Measurements from ENCODE around the gene NAA30. TPM values are rescaled to one million over a fixed set of nuclear protein-coding genes. Genes with fewer than 3 reads are reported as not detected.

NAA30 gene
- total and polyA plus RNA-seq, 2 donors (not counting 1 experiment from before 2014, with no cell fraction given): 2.8 to 13.3 TPM

- Histone ChIP-seq H3K36me3 (replicated peaks in 1 of 2; ENCODE audit: control extremely low read depth in 1 of 2, control insufficient read depth in 1 of 2, extremely low read depth in 1 of 2, insufficient read depth in 2 of 2, low read length in 1 of 2) (peaks cover 0 to 11% of the 10 kb centered on the region in 2 experiments), H2AFZ (ENCODE audit: insufficient read depth, low read depth, low read length, poor library complexity, severe bottlenecking) (no peak overlapping the region), H3K4me3 (ENCODE audit: control extremely low read depth in 1 of 5, extremely low read depth in 1 of 5, insufficient read depth in 1 of 5, low read depth in 2 of 5, low read length in 4 of 5) (no peak overlapping the region), H4K20me1 (ENCODE audit: control insufficient read depth, insufficient read depth, low read length, poor library complexity, severe bottlenecking) (peaks cover 11% of the 10 kb centered on the region), H3K4me1 (ENCODE audit: control insufficient read depth in 2 of 2, insufficient read depth in 2 of 2, low read length in 2 of 2) (no peaks in the 10 kb centered on the region), H3K79me2 (ENCODE audit: control insufficient read depth, insufficient read depth, low read length) (no peaks in the 10 kb centered on the region), H3K4me2 (replicated peaks; ENCODE audit: low read depth, low read length, poor library complexity, severe bottlenecking) (no peak overlapping the region), H3K27me3 (replicated peaks in 1 of 4; ENCODE audit: control extremely low read depth in 1 of 4, control insufficient read depth in 3 of 4, insufficient read depth in 4 of 4, low read length in 3 of 4) (no peaks in the 10 kb centered on the region), H3K9ac (ENCODE audit: low read length) (no peak overlapping the region), H3K9me3 (ENCODE audit: control extremely low read depth in 1 of 3, control insufficient read depth in 2 of 3, insufficient read depth in 1 of 3, low read length in 2 of 3) (no peaks in the 10 kb centered on the region), H3K27ac (ENCODE audit: low read length in 2 of 2) (no peak overlapping the region)
- H3K27me3 Mint-ChIP-seq: no peaks in the 10 kb centered on the region
- TF ChIP-seq EZH2 (IDR thresholded peaks at IDR 0.05; ENCODE audit: borderline replicate concordance, insufficient read depth, low read depth, low read length, poor library complexity, severe bottlenecking) (no peak), CTCF (IDR thresholded peaks at IDR 0.05) (no peak)
- CTCF ChIA-PET: no interaction called here
- H3K27ac Mint-ChIP-seq: no peak overlapping the region
- H3K4me3 Mint-ChIP-seq: no peak overlapping the region
- no CpG with 5 or more reads among the region's 1 CpG for WGBS (ENCODE audit: insufficient coverage)
- H3K9me3 Mint-ChIP-seq (ENCODE audit: insufficient read depth): no peaks in the 10 kb centered on the region
- POLR2A ChIA-PET: no interaction called here
- intact Hi-C loops (cut with micrococcal nuclease): no loop called here
- H3K4me1 Mint-ChIP-seq: peaks cover 4% of the 10 kb centered on the region
- no peak for DNase-seq
- ATAC-seq (ENCODE audit: low read depth): no peak
These were observed 18.2 kb downstream of the NAA30 start for GRCh38 chr14:57408634-57409033.

- no peak for ATAC-seq (ENCODE audit: low read depth)
These were observed 22.0 kb downstream of the NAA30 start for GRCh38 chr14:57412341-57412740.

More at GRCh38 chr14:57412341-57412740, 22.0 kb downstream of the NAA30 start:
- H4K20me1 ChIP-seq (ENCODE audit: control insufficient read depth, insufficient read depth, low read length, poor library complexity, severe bottlenecking): peaks cover 11% of the 10 kb centered on the region
- H3K9me3 ChIP-seq (ENCODE audit: control extremely low read depth in 1 of 3, control insufficient read depth in 2 of 3, insufficient read depth in 1 of 3, low read length in 2 of 3): no peaks in the 10 kb centered on the region
- Mint-ChIP-seq H3K27me3 (no peaks in the 10 kb centered on the region), H3K4me3 (no peak overlapping the region), H3K4me1 (peaks cover 4% of the 10 kb centered on the region), H3K9me3 (ENCODE audit: insufficient read depth) (no peaks in the 10 kb centered on the region), H3K27ac (no peak overlapping the region)
- H3K79me2 ChIP-seq (ENCODE audit: control insufficient read depth, insufficient read depth, low read length): no peaks in the 10 kb centered on the region
- peaks cover 0 to 3% of the 10 kb centered on the region in 2 experiments for H3K36me3 ChIP-seq (replicated peaks in 1 of 2; ENCODE audit: control extremely low read depth in 1 of 2, control insufficient read depth in 1 of 2, extremely low read depth in 1 of 2, insufficient read depth in 2 of 2, low read length in 1 of 2)
- ChIA-PET POLR2A (no interaction called here), CTCF (no interaction called here)
- no peak for TF ChIP-seq EZH2 (IDR thresholded peaks at IDR 0.05; ENCODE audit: borderline replicate concordance, insufficient read depth, low read depth, low read length, poor library complexity, severe bottlenecking)
- TF ChIP-seq CTCF (IDR thresholded peaks at IDR 0.05): no peak
- DNase-seq: no peak
- H3K4me2 ChIP-seq (replicated peaks; ENCODE audit: low read depth, low read length, poor library complexity, severe bottlenecking): no peak overlapping the region
- intact Hi-C loops (cut with micrococcal nuclease): no loop called here
- H3K27ac ChIP-seq (ENCODE audit: low read length in 2 of 2): no peak overlapping the region
- H2AFZ ChIP-seq (ENCODE audit: insufficient read depth, low read depth, low read length, poor library complexity, severe bottlenecking): no peak overlapping the region
- H3K9ac ChIP-seq (ENCODE audit: low read length): no peak overlapping the region
- H3K4me3 ChIP-seq (ENCODE audit: control extremely low read depth in 1 of 5, extremely low read depth in 1 of 5, insufficient read depth in 1 of 5, low read depth in 2 of 5, low read length in 4 of 5): no peak overlapping the region
- H3K4me1 ChIP-seq (ENCODE audit: control insufficient read depth in 2 of 2, insufficient read depth in 2 of 2, low read length in 2 of 2): no peaks in the 10 kb centered on the region
- no CpG with 5 or more reads among the region's 2 CpGs for WGBS (ENCODE audit: insufficient coverage)
- H3K27me3 ChIP-seq (replicated peaks in 1 of 4; ENCODE audit: control extremely low read depth in 1 of 4, control insufficient read depth in 3 of 4, insufficient read depth in 4 of 4, low read length in 3 of 4): no peaks in the 10 kb centered on the region

Measured in B cell (primary cell).